Globus pallidus (tissue), 1 donor: ENCODE measurements around the gene ZNF423.

Source experiments
- DNase-seq: peaks from one replicate; pipeline ENCODE4 v3.0.0-alpha.2; 2015; ENCODE audit warnings: low spot score

The ZNF423 gene

DNA sequence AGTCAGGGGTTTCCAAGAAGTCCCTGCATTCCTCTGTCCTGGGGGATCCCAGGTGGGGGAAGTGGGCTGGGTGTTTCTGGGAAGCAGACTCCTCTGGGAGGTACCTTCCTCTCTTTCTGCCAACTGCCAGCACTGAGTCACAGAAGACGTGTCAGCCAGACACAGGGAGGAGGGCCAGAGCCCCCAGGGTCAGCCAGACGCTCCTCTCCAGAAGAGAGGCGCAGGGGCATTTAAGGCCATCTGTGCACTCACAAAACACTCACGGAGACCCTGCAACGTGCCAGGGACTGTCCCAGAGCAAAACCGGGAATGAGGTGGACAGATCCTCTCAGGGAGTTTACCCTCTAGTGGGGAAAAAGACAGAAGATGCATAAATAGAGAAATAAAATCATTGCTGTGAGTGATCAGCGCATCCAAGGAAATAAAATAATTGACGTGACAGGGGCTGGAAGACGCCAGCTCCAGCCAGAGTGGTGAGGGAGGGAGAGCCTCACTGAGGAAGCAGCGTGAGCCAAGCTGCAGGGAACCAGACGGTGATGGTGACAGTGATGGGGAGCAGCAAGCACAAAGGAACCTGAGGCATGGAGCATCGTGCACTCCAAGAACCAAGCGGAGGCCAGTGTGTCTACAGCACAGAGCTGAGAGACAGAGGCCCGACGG lies 105.4 kb downstream of the ZNF423 start:
- no peak for DNase-seq

GRCh38 chr16:49749816-49750215 lies 106.1 kb downstream of the ZNF423 start:
- DNase-seq: no peak

DNA sequence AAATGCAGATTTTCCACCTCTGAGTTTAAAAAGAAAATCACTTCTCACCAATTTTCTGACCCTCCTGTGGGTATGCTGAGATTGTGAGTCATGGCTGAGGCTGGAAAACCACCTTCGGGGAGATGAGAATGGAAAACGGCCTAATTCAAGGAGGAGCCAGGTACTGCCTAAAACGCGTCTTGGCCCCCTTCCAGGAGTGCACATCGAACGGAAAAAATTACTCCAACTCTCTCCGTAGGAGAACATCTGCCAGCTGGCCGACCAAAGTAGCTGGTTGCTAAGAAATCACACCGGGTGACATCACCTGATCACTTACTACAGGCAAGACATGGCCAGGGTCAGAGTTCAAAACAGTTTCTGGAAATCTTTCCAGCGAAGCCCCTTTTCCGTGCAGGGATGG lies 107.6 kb downstream of the ZNF423 start:
- DNase-seq: no peak

- no peak for DNase-seq
Measured at GRCh38 chr16:49747654-49748053, 108.3 kb downstream of the ZNF423 start.

DNA sequence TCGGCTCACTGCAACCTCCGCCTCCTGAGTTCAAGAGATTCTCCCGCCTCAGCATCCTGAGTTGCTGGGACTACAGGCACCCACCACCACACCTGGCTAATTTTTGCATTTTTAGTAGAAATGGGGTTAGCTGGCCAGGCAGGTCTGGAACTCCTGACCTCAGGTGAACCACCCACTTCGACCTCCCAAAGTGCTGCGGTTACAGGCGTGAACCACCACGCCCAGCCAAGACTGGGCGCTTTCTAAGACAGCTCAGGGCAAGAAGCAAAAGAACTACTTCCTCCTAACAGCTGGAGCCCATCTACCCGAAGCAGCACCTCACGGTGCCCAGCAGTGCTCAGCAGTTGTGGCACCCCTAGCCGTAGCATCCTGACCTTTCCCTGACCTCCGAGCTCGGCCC lies 109.4 kb downstream of the ZNF423 start:
- no peak for DNase-seq

DNA sequence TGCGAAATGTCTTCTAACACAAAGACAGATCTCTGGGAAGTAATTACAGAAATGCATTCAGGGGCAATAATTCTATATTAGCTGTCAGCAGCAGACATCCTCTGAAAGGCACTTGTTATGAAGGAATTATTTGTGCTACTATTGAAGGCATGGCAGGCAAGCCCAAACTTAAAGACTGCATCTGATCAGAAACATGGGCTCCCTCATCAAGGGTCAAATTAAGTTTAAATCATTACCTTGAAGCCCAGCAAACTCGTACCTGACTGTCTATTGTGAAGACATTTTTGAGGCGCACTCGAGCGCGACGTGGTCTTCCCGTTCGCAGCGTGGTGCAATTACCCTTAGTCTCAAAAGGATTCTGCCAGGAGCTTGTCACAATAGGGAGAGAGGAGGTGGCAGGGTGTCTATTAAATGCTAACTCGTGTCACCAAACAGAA lies 110.6 kb downstream of the ZNF423 start:
- no peak for DNase-seq

GRCh38 chr16:49744244-49745220 lies 111.4 kb downstream of the ZNF423 start:
- no peak for DNase-seq

DNA sequence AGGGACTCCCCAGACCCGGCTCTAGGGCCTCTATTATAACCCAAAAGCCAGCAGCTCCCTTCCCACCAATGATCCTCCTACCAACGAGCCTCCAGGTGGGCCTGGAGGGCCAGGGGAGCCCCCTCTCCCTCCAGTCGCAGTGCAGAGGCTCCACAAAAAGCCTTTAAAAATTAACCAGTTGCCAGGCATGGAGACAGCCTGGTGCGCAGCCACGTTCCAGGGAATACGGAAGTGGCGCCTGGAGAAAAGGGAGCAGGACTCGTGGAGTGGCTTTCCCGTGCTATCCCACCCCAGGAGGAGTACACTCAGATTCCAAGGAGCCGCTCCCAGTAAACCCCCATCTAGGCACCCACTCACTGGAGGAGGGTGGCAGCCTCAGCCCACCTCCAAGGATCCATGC lies 112.3 kb downstream of the ZNF423 start:
- DNase-seq: no peak

- no peak for DNase-seq
Measured at GRCh38 chr16:49743203-49743464, 112.8 kb downstream of the ZNF423 start.

DNA sequence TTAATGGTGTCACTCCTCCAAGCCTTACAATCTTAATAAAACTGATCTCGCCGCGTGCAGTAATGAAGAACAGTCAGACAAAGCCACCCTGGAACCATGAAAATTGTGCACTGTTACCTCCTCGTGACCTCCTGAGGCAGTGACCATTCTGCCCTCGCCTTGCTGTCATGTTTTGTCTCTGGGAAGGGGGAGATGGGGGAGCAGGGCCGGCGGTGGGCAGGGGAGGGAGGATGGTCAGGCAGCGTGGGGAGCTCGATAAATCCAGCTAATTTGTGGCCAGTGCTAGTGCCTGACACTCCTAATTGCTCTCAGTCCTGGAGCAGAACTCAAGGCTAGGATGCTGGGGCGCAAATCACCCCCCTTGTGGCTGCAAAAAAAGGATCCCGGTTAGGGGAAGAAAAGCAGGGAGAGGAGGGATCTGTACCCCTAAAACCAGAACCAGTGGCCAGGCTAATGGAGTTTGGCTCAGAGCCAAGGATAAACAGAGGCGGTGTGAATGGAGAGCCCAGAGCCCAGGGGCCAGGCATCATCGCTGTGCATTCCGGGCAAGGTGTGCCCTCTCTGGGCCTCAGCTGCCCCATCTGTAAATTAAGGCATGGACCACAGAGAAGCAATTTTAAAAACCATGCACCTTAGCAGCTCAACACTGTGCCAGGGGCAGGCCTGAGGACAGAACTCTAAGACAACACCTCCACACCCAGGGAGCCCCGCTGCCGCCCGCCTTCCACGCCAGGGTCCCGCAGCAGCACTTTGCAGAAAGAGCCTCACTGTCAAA lies 113.3 kb downstream of the ZNF423 start:
- DNase-seq: no peak

GRCh38 chr16:49740256-49740655 lies 115.7 kb downstream of the ZNF423 start:
- no peak for DNase-seq

DNA sequence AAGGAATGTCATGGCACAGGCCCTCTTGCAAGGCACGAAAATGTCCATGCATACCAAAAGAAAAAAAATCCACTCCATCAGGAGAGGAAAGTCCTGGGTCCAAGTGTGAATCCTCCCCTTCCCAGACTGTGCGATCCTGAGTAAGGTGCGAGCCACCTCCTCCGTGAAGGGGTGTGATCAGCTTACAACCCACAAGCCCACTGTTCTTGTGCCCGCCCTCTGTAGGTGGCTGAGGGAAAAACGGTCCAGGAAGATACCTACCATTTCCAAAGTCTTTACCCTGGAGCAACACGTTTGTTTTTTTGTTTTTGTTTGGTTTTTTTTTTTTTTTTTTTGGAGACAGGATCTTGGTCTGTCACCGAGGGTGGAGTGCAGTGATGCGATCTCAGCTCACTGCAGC lies 116.5 kb downstream of the ZNF423 start:
- DNase-seq: no peak

GRCh38 chr16:49738832-49739231 lies 117.1 kb downstream of the ZNF423 start:
- DNase-seq: no peak

GRCh38 chr16:49738001-49738400 lies 117.9 kb downstream of the ZNF423 start:
- DNase-seq: no peak

DNA sequence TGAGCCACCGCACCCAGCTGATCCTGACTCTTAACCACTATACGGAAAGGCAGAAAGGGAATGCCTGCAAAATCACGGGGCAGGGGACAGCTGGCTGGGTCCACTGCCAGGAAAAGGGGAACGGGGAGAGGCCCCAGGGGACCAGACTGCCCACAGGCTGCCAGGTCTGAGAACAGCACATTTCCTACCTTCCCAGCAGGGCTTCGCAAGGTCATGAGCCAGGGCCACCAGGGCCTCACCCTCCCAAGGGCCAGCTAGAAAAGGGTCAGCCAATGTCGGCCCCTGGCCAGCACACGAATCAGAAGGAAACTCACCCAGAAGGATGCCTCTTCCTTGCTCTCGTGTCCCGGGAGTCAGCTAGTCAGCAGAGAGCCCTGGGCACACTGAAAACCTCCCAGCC lies 118.4 kb downstream of the ZNF423 start:
- no peak for DNase-seq

DNA sequence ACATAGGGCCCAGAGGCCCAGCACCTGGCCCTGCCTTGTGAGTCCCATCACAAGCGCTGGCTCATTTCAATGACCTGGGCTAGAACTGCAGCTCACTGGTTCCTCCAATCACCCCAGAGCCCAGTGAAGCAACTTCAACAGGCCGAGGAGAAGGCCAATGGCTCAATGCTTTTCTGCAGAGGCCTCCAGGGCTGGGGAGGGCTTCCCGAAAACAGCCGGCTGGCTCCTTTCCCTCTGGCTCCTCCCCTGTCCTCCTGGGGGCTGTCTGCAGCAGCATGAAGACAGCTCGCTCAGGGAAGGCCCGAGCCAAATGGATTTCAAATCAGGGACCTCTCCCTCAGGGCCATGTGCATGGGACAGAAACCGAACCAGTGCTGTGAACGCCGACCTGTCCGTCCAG lies 121.6 kb downstream of the ZNF423 start:
- no peak for DNase-seq

DNA sequence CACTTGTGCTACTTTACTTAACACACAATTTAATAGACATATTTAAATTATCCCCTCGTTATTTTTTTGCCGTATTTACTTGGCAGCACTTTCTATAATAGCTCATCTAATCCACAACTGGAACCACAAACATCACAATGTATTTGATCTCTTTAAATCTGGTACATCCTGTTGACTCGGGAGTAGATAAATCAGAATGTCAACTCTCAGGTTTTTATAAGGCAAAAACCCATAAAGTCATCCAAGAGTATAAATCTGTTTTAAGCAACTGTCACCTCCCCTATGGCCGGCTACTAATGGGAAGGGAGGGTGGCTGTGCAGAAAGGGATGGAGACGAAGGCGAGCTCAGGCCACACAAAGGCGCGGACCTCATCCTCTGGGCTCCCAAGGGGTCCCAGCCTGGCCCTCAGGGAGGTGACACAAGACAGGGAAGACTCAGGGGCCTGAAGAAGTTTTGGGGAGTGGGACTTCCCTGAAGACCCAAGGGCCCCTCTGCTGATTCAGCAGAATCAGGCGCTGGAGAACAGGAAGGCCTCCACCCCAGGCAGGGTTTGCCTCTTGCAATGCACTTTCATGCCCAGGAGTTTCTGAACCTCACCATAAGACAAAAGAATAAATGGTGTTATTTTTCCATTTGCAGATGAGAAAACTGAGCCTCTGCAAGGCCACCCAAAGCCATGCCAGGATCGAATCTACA lies 122.5 kb downstream of the ZNF423 start:
- DNase-seq: no peak

- DNase-seq: no peak
Measured at GRCh38 chr16:49731911-49732310, 124.0 kb downstream of the ZNF423 start.

GRCh38 chr16:49730772-49731171 lies 125.1 kb downstream of the ZNF423 start:
- DNase-seq: no peak

- no peak for DNase-seq
Measured at GRCh38 chr16:49727611-49728010, 128.3 kb downstream of the ZNF423 start.

GRCh38 chr16:49726155-49726554 lies 129.8 kb downstream of the ZNF423 start:
- DNase-seq: no peak

DNA sequence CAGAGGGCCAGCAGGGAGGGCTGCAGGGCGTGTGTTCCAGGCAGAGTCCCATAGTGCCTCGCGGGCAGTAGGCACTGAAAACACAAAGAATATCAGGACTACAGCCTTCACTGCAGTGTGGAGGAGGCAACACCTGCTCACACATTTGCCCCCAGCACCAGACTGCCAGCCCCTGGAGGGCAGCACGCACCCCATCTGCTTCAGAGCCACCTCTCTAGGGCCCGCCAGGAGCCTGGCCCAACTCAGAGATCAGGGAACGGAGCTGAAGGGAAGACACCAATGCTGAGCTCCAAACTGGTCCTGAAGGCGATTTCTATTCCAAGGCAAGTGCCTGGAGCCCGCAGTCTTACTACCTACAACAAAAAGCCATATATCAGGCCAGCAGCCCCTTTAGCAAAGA lies 130.3 kb downstream of the ZNF423 start:
- DNase-seq: no peak
